ENCODE results near the gene RHBDF1.
"Not testable (repeated sequence)": the region's sequence is repeated elsewhere in the genome, so short reads cannot be mapped to it uniquely, and the experiment has no call there.

The RHBDF1 gene

DNA sequence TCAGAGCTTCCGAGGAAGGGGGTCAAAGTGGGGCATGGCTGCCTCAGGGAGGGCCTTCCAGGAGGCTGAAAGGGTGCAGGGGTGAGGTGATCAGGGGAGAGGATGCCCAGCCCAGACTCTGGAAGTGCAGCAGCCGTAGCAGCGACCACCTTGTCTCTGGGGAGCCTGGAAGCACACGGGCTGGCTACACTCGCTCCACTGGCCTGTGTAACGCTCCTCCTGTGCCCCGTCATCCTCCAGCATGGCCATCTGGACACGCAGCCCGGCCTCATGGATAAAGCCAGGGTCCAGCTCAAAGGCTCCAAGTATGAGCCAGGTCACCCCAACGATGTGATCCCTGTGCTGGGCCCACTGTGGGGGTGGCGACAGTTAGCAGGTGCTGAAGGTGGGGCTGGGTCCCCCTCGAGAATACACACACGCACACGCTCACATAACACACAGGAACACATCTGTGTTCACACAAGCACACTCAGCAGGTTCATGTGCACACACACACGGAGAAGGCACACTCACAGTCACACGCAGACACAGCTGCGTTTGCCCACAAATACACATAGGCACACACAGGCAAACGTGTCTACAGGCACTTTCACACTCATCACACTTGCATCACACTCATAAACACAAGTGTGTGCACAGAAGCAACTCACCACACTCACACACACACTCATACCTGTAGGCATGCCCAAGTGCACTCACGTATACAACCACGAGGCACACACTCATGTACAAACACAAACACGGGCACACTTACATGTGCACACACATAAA lies 38.4 kb downstream of the RHBDF1 start:
- no peak for DNase-seq

DNA sequence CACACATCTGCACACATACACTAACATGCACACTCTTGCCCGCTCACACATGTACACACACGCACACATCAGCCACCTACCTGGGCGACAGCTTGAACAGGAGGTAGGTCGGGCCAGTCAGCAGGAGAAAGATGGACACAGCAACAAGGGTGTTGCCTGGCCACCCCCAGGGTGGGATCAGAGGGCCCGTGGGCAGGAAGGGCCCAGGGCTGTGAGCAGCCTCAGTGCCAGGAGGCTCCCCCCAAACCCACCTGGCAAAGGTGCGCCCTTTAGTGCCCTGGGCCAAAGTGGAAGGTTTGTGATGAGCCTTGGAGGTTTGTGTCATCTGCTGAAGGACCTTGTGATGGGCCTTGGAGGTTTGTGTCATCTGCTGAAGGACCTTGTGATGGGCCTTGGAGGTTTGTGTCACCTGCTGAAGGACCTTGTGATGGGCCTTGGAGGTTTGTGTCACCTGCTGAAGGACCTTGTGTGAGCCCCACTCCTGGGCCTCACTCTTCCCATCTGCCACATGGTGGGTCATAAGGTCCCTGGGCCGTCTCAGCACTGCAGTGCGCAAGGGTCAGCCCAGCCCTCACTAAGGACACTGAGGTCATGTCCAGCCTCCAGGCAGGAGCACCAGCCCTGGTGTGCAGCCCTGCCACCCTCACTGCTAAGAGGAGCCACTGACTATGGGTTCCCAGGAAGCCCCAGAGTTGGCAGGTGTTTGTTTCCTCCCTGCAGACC lies 39.1 kb downstream of the RHBDF1 start:
- DNase-seq, result not testable (repeated sequence)

DNA sequence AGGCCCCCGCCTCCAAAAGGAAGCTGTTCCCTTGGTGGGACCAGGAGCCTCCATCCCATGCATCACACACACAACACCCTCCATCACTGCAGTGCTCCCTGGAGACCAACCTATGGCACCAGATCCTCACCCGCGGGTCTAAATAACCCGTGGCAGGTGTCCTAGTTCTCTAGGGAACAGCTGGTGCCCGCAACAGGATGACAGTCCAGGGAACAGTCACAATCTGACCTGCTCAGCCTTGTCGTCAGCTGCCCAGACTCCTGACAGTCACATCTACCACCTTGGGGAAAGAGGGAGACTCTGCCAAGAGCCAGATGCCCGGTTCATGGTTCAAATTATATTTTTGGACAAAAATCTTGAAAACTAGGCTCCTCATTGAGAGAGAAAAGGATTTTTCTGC lies 41.8 kb downstream of the RHBDF1 start:
- not testable (repeated sequence) for DNase-seq

DNA sequence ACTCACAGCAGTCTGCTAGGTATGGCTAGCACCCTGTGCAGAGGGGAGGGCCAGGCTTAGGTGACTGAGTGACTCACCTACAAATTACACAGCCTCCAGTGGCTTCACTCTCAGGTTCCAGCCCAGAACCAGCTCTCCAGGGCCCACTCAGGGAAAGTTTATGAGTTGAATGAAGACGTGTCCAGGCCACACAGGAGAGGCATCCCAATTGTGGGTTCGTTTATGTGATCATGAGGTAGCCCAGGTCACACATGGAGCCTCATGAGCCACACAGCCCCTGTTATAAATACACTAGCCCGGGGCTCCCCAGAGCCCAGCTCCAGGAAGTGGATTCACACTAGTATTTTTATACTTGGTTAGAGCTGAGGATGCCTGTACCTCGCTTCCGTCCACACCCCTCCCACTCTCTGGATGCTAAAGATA lies 46.5 kb downstream of the RHBDF1 start:
- DNase-seq, result not testable (repeated sequence)

DNA sequence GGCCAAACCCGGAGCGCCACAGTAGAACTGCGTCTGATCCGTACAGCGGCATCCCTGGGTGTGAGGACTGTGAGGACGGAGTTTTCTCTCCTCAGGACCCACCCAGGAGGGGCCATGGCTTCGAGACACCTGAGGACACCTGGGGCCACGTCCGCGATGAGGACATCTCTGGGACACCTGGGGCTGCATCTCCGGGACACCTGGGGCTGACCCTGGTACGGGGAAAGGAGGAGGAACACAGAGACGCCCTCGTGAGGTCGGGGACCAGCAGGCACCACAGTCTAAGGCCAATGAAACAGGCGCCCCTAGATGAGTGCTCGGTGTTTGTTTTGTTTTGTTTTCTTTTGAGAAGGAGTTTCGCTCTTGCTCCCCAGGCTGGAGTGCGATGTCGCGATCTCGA lies 48.3 kb downstream of the RHBDF1 start:
- not testable (repeated sequence) for DNase-seq

DNA sequence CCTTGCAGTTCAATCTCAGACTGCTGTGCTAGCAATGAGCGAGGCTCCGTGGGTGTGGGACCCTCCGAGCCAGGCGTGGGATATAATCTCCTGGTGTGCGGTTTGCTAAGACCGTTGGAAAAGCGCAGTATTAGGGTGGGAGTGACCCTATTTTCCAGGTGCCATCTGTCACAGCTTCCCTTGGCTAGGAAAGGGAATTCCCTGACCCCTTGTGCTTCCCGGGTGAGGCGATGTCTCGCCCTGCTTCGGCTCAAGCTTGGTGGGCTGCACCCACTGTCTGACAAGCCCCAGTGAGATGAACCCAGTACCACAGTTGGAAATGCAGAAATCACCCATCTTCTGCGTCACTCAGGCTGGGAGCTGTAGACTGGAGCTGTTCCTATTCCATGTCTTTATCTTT lies 51.5 kb downstream of the RHBDF1 start:
- DNase-seq, result not testable (repeated sequence)

DNA sequence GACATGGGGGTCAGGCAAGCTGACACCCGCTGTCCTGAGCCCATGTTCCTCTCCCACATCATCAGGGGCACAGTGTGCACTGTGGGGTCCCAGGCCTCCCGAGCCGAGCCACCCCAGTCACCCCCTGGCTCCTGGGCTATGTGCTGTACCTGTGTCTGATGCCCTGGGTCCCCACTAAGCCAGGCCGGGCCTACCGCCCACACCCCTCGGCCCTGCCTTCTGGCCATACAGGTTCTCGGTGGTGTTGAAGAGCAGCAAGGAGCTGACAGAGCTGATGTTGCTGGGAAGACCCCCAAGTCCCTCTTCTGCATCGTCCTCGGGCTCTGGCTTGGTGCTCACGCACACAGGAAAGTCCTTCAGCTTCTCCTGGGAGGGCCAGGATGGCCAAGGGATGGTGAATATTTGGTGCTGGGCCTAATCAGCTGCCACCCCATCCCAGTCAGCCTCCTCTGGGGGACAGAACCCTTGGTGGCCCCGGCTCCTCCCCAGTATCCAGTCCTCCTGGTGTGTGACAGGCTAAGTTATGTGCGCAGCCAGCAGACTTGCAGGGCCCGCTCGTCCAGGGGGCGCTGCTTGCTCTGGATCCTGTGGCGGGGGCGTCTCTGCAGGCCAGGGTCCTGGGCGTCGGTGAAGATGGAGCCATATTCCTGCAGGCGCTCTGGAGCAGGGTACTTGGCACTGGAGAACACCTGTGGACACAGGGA lies 55.2 kb downstream of the RHBDF1 start:
- not testable (repeated sequence) for DNase-seq

DNA sequence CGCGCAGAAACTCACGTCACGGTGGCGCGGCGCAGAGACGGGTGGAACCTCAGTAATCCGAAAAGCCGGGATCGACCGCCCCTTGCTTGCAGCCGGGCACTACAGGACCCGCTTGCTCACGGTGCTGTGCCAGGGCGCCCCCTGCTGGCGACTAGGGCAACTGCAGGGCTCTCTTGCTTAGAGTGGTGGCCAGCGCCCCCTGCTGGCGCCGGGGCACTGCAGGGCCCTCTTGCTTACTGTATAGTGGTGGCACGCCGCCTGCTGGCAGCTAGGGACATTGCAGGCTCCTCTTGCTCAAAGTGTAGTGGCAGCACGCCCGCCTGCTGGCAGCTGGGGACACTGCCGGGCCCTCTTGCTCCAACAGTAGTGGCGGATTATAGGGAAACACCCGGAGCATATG lies 61.7 kb downstream of the RHBDF1 start:
- peak; percentile 68 for DNase-seq

DNA sequence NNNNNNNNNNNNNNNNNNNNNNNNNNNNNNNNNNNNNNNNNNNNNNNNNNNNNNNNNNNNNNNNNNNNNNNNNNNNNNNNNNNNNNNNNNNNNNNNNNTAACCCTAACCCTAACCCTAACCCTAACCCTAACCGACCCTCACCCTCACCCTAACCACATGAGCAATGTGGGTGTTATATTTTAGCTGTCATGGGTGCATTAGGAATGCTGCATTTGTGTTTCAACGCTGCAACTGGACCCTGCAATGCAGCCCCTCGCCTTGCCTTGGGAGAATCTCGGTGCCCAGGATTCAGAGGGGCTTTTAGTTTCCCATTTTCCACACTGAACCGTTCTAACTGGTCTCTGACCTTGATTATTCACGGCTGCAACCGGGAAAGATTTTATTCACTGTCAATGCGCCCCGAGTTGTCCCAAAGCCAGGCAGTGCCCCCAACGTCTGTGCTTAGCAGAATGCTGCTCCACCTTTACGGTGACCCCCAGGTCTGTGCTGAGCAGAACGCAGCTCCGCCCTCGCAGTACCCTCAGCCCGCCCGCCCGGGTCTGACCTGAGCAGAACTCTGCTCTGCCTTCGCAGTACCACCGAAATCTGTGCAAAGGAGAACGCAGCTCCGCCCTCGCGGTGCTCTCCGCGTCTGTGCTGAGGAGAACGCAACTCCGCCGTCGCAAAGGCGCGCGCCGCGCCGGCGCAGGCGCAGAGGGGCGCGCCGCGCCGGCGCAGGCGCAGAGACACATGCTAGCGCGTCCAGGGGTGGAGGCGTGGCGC lies 62.3 kb downstream of the RHBDF1 start:
- DNase-seq, result peak; percentile 1
